GM21528 (cell line): ENCODE data around the gene HAND1.

Experiments used
- ATAC-seq: cut with Tn5 transposase; IDR thresholded peaks from one replicate; pipeline ENCODE4 v1.9.1; 2021; ENCODE audit warnings: mild to moderate bottlenecking, moderate library complexity; ENCODE audit not compliant: unreplicated experiment, low FRiP score

Gene HAND1

GRCh38 chr5:154478224-154478565 lies at the start of gene HAND1:
Gene HAND1, minus strand, starts transcription at chr5:154478227. Its CDS starts 219 bp downstream, at chr5:154478008.
- ATAC-seq: no peak

- ATAC-seq: no peak
These were observed 48.5 kb upstream of the HAND1 start for GRCh38 chr5:154526231-154527226.

- no peak for ATAC-seq
These were observed 46.8 kb upstream of the HAND1 start for GRCh38 chr5:154524859-154525258.

GRCh38 chr5:154524181-154524580 lies 46.2 kb upstream of the HAND1 start:
- no peak for ATAC-seq

GRCh38 chr5:154523709-154524108 lies 45.7 kb upstream of the HAND1 start:
- ATAC-seq: no peak

GRCh38 chr5:154523104-154523503 lies 45.1 kb upstream of the HAND1 start:
- no peak for ATAC-seq

GRCh38 chr5:154522284-154522683 lies 44.3 kb upstream of the HAND1 start:
- no peak for ATAC-seq

- ATAC-seq: no peak
These were observed 43.7 kb upstream of the HAND1 start for GRCh38 chr5:154521756-154522155.

- ATAC-seq: no peak
These were observed 42.9 kb upstream of the HAND1 start for GRCh38 chr5:154520861-154521453.

- ATAC-seq: no peak
These were observed 41.3 kb upstream of the HAND1 start for GRCh38 chr5:154519359-154519758.

GRCh38 chr5:154518438-154518867 lies 40.4 kb upstream of the HAND1 start:
- ATAC-seq: no peak

GRCh38 chr5:154517810-154518437 lies 39.9 kb upstream of the HAND1 start:
- no peak for ATAC-seq

GRCh38 chr5:154517181-154517580 lies 39.2 kb upstream of the HAND1 start:
- ATAC-seq: no peak

- no peak for ATAC-seq
These were observed 38.4 kb upstream of the HAND1 start for GRCh38 chr5:154516475-154516874.

GRCh38 chr5:154515488-154515887 lies 37.5 kb upstream of the HAND1 start:
- ATAC-seq: peak; percentile 54

GRCh38 chr5:154514331-154514730 lies 36.3 kb upstream of the HAND1 start:
- ATAC-seq: peak; percentile 36

- peak; percentile 55 for ATAC-seq
These were observed 35.6 kb upstream of the HAND1 start for GRCh38 chr5:154513669-154514084.

GRCh38 chr5:154511984-154512383 lies 34.0 kb upstream of the HAND1 start:
- ATAC-seq: no peak

- ATAC-seq: no peak
These were observed 31.9 kb upstream of the HAND1 start for GRCh38 chr5:154509784-154510555.

GRCh38 chr5:154508114-154508513 lies 30.1 kb upstream of the HAND1 start:
- no peak for ATAC-seq

- no peak for ATAC-seq
These were observed 28.7 kb upstream of the HAND1 start for GRCh38 chr5:154506716-154507080.
